H1 (cell line): Measurements from ENCODE around the gene SHCBP1L. TPM values are rescaled to one million over a fixed set of nuclear protein-coding genes. Genes with fewer than 3 reads are reported as not detected.

Experiments used
- CTCF ChIA-PET: fragments of 300-600 bp; sonication (Branson Sonifier 250); formaldehyde crosslinking; loops from one replicate; lab custom pipeline; 2021; ENCODE audit not compliant: partially characterized antibody; lab: Charles Lee
- POLR2A ChIA-PET: fragments of 300-600 bp; sonication (Branson Sonifier 250); formaldehyde crosslinking; loops from one replicate; lab custom pipeline; 2021; ENCODE audit warnings: inconsistent platforms; ENCODE audit not compliant: partially characterized antibody; lab: Charles Lee
- DNase-seq, 2 experiments: peaks; one replicate each; pipeline versions ENCODE4 v3.0.0 to v3.0.0-alpha.2; 2010 to 2022; ENCODE audit warnings: low spot score in 2 of 2, low read depth in 1 of 2, mixed read lengths in 1 of 2
- FAIRE-seq: peaks from 2 replicates; lab custom pipeline; 2011; peaks lifted over from hg19 to GRCh38; lab: Jason Lieb, UNC
- H2AFZ ChIP-seq: 2 replicates; pipeline ENCODE4 v1.8.1; 2012; ENCODE audit warnings: low read length, inconsistent platforms
- H2AK5ac ChIP-seq: 2 replicates; pipeline ENCODE4 v1.6.1; 2013; ENCODE audit warnings: low read depth, low read length
- H2BK120ac ChIP-seq: replicated peaks from 2 replicates; pipeline ENCODE3; 2013; ENCODE audit warnings: low read depth, low read length, inconsistent platforms
- H2BK12ac ChIP-seq: 2 replicates; pipeline ENCODE4 v1.6.1; 2013; ENCODE audit warnings: low read depth, low read length
- H2BK15ac ChIP-seq: 2 replicates; pipeline ENCODE4 v1.6.1; 2013; ENCODE audit warnings: low read length
- H2BK20ac ChIP-seq: 2 replicates; pipeline ENCODE4 v1.6.1; 2013; ENCODE audit warnings: low read length
- H2BK5ac ChIP-seq: 2 replicates; pipeline ENCODE4 v1.6.1; 2013; ENCODE audit warnings: low read depth, low read length
- H3K14ac ChIP-seq: 2 replicates; pipeline ENCODE4 v1.6.1; 2013; ENCODE audit warnings: inconsistent platforms; ENCODE audit not compliant: insufficient read length
- H3K18ac ChIP-seq: 2 replicates; pipeline ENCODE4 v1.6.1; 2013; ENCODE audit warnings: low read length; ENCODE audit errors: extremely low read depth
- H3K23ac ChIP-seq: 2 replicates; pipeline ENCODE4 v1.6.1; 2013; ENCODE audit warnings: inconsistent platforms; ENCODE audit not compliant: insufficient read length
- H3K23me2 ChIP-seq: 2 replicates; pipeline ENCODE4 v1.6.1; 2013; ENCODE audit warnings: low read depth, low read length
- H3K27ac ChIP-seq: 2 replicates; pipeline ENCODE4 v1.6.1; 2011; ENCODE audit warnings: low read depth, low read length, inconsistent platforms
- H3K27me3 ChIP-seq, 4 experiments: replicated peaks in 1 of 4; 1 replicate in 1 of 4; 2 replicates in 3 of 4; pipeline versions ENCODE4 v1.6.1 to v1.8.1; 2011 to 2013; ENCODE audit warnings: low read length in 3 of 4, mild to moderate bottlenecking in 3 of 4, inconsistent platforms in 2 of 4, mixed read lengths in 2 of 4, moderate library complexity in 1 of 4; ENCODE audit not compliant: control insufficient read depth in 3 of 4, insufficient read depth in 3 of 4; ENCODE audit errors: extremely low read depth in 1 of 4
- H3K36me3 ChIP-seq, 4 experiments: 2 replicates each; pipeline versions ENCODE4 v1.6.1 to v1.8.1; 2011 to 2013; ENCODE audit warnings: mild to moderate bottlenecking in 4 of 4, low read length in 3 of 4, moderate library complexity in 2 of 4, control low read depth in 1 of 4, inconsistent platforms in 1 of 4; ENCODE audit not compliant: insufficient read depth in 4 of 4, control insufficient read depth in 2 of 4
- H3K4ac ChIP-seq: replicated peaks from 2 replicates; pipeline ENCODE3; 2013; ENCODE audit warnings: low read length, low read depth, mixed read lengths, inconsistent platforms; ENCODE audit not compliant: insufficient read length
- H3K4me1 ChIP-seq, 4 experiments: replicated peaks in 1 of 4; 1 replicate in 1 of 4; 2 replicates in 3 of 4; pipeline versions ENCODE4 v1.6.1 to v1.8.1; 2011 to 2013; ENCODE audit warnings: low read length in 3 of 4, inconsistent platforms in 2 of 4, mixed read lengths in 1 of 4; ENCODE audit not compliant: insufficient read depth in 4 of 4, control insufficient read depth in 3 of 4
- H3K4me2 ChIP-seq, 2 experiments: 2 replicates each; pipeline versions ENCODE4 v1.6.1 to v1.8.1; 2011 to 2013; ENCODE audit warnings: low read depth in 2 of 2, low read length in 2 of 2, control low read depth in 1 of 2, inconsistent platforms in 1 of 2, mild to moderate bottlenecking in 1 of 2; ENCODE audit not compliant: insufficient read depth in 1 of 2
- H3K4me3 ChIP-seq, 4 experiments: fragments of 200-600, 300-600 bp in 1 of 4; sonication (generic), shearing (Covaris generic), sonication (Bioruptor Twin) in 1 of 4; 2 replicates each; pipeline versions ENCODE4 v1.5.1 to v1.8.1; 2011 to 2016; ENCODE audit warnings: low read length in 4 of 4, low read depth in 3 of 4, control low read depth in 2 of 4, inconsistent platforms in 2 of 4, mild to moderate bottlenecking in 2 of 4, mixed read lengths in 1 of 4, moderate library complexity in 1 of 4; ENCODE audit not compliant: insufficient read depth in 2 of 4; ENCODE audit errors: extremely low read depth in 1 of 4
- H3K56ac ChIP-seq: replicated peaks from 2 replicates; pipeline ENCODE3; 2013; ENCODE audit warnings: low read depth, mild to moderate bottlenecking, mixed read lengths, low read length, inconsistent platforms; ENCODE audit not compliant: insufficient read length
- H3K79me1 ChIP-seq: 2 replicates; pipeline ENCODE4 v1.6.1; 2013; ENCODE audit warnings: low read depth, low read length, control low read depth
- H3K79me2 ChIP-seq, 2 experiments: 2 replicates each; pipeline versions ENCODE4 v1.6.1 to v1.8.1; 2012 to 2013; ENCODE audit warnings: low read length in 2 of 2, mild to moderate bottlenecking in 2 of 2, inconsistent platforms in 1 of 2; ENCODE audit not compliant: insufficient read depth in 2 of 2, control insufficient read depth in 1 of 2
- H3K9ac ChIP-seq, 4 experiments: replicated peaks in 1 of 4; 1 replicate in 1 of 4; 2 replicates in 3 of 4; pipeline versions ENCODE4 v1.6.1 to v1.8.1; 2011 to 2013; ENCODE audit warnings: low read depth in 3 of 4, low read length in 3 of 4, control low read depth in 2 of 4, mild to moderate bottlenecking in 2 of 4, moderate library complexity in 2 of 4, inconsistent platforms in 1 of 4; ENCODE audit errors: extremely low read depth in 1 of 4
- H3K9me3 ChIP-seq, 2 experiments: 2 replicates each; pipeline versions ENCODE4 v1.6.1 to v1.8.1; 2012 to 2013; ENCODE audit warnings: mild to moderate bottlenecking in 2 of 2, moderate library complexity in 2 of 2, control low read depth in 1 of 2, inconsistent platforms in 1 of 2, low read depth in 1 of 2, low read length in 1 of 2, mixed read lengths in 1 of 2; ENCODE audit not compliant: insufficient read depth in 2 of 2
- H4K20me1 ChIP-seq, 2 experiments: replicated peaks in 1 of 2; 2 replicates each; pipeline versions ENCODE3 to v1.8.1; 2011 to 2013; ENCODE audit warnings: inconsistent platforms in 2 of 2, low read length in 2 of 2, mild to moderate bottlenecking in 1 of 2; ENCODE audit not compliant: insufficient read depth in 2 of 2, control insufficient read depth in 1 of 2
- H4K5ac ChIP-seq: 2 replicates; pipeline ENCODE4 v1.6.1; 2013; ENCODE audit warnings: low read length, low read depth, mixed read lengths, inconsistent platforms; ENCODE audit not compliant: insufficient read length
- H4K8ac ChIP-seq: 2 replicates; pipeline ENCODE4 v1.8.0; 2013; ENCODE audit warnings: mild to moderate bottlenecking, moderate library complexity, low read length, inconsistent platforms; ENCODE audit not compliant: insufficient read depth; ENCODE audit errors: extremely low read depth
- H4K91ac ChIP-seq: replicated peaks from 2 replicates; pipeline ENCODE3; 2013; ENCODE audit warnings: low read length, mixed read lengths, inconsistent platforms; ENCODE audit not compliant: insufficient read length
- ATF3 ChIP-seq: IDR thresholded peaks from 2 replicates; pipeline ENCODE4 v1.6.1; 2011; ENCODE audit warnings: low read depth, mild to moderate bottlenecking, low read length; ENCODE audit not compliant: insufficient read depth
- EP300 ChIP-seq, 2 experiments: IDR thresholded peaks; 1 replicate in 1 of 2; 2 replicates in 1 of 2; pipeline ENCODE4 v1.6.1; 2011 to 2012; ENCODE audit warnings: low read depth in 2 of 2, low read length in 2 of 2, mild to moderate bottlenecking in 2 of 2, borderline replicate concordance in 1 of 2, inconsistent platforms in 1 of 2, moderate library complexity in 1 of 2
- JUN ChIP-seq: IDR thresholded peaks from 2 replicates; pipeline ENCODE4 v1.6.1; 2011; ENCODE audit warnings: low read depth, mild to moderate bottlenecking, improper control_type of control experiment, low read length
- KDM5A ChIP-seq: fragments of 200-600 bp; IDR thresholded peaks from 2 replicates; pipeline ENCODE4 v1.7.1; 2012; ENCODE audit warnings: mild to moderate bottlenecking, low read length, inconsistent platforms, mixed read lengths
- NANOG ChIP-seq: IDR thresholded peaks from 2 replicates; pipeline ENCODE4 v1.6.1; 2011; ENCODE audit warnings: low read length, low read depth, mild to moderate bottlenecking, inconsistent platforms; ENCODE audit not compliant: insufficient read depth, poor library complexity, severe bottlenecking
- POU5F1 ChIP-seq: IDR thresholded peaks from 2 replicates; pipeline ENCODE4 v1.6.1; 2011; ENCODE audit warnings: low read depth, mild to moderate bottlenecking, low read length, moderate library complexity
- SP2 ChIP-seq: IDR thresholded peaks from 2 replicates; pipeline ENCODE4 v1.6.1; 2012; ENCODE audit warnings: mild to moderate bottlenecking, low read length, inconsistent platforms
- TAF1 ChIP-seq: IDR thresholded peaks from 2 replicates; pipeline ENCODE4 v1.6.1; 2011; ENCODE audit warnings: mild to moderate bottlenecking, low read depth, low read length
- TAF7 ChIP-seq: optimal IDR thresholded peaks from 2 replicates; pipeline ENCODE3; 2011; ENCODE audit warnings: low read depth, mild to moderate bottlenecking, inconsistent platforms, low read length, moderate library complexity, borderline replicate concordance
- USF2 ChIP-seq: IDR thresholded peaks from 2 replicates; pipeline ENCODE4 v1.6.1; 2011; ENCODE audit warnings: low read length, improper control_type of control experiment
- WGBS, 2 experiments: shearing (Covaris generic) in 1 of 2; methylation state at CpG; one replicate each; pipeline versions ENCODE4 v1.1.6 to v1.1.7; 2013 to 2015; ENCODE audit warnings: low lambda C conversion rate in 2 of 2, mixed read lengths in 2 of 2, inconsistent platforms in 1 of 2, low coverage in 1 of 2, missing lambda C conversion rate in 1 of 2; ENCODE audit not compliant: insufficient replicate concordance in 2 of 2, insufficient coverage in 1 of 2, insufficient read length in 1 of 2; ENCODE audit errors: extremely low coverage in 1 of 2, missing lambda C conversion rate in 1 of 2; 5-methylcytosine and 5-hydroxymethylcytosine counted together
- polyA plus RNA-seq, 7 experiments: library from polyadenylated mRNA; depleted of rRNA in 3 of 7; stranded (reverse) in 5 of 7; unstranded in 2 of 7; fragments of >200 nt in 5 of 7; fragments of 200-250 nt in 2 of 7; gene quantifications; 1 replicate in 5 of 7; 2 replicates in 1 of 7; 4 replicates in 1 of 7; pipeline versions ENCODE4 v1.2.1 to v1.2.3, GENCODE V29; 2011 to 2013; ENCODE audit warnings: missing spikeins in 2 of 7, mixed read lengths in 2 of 7
- total RNA-seq: library from RNA; stranded (reverse); fragmentation: NEBNext Ultra II Directional; extraction: Animal tissue kit (Norgen Biotek cat#: 25700); gene quantifications from 2 replicates; pipeline ENCODE4 v1.2.1, GENCODE V29; 2021

The SHCBP1L gene
- total and polyA plus RNA-seq, 2 of the 8 experiments (the other 6 are each of a cell fraction or from before 2014, with no cell fraction given): not detected

GRCh38 chr1:182984138-182984537 lies 31.2 kb upstream of the SHCBP1L start:
- no peaks in the 10 kb centered on the region for H3K4me1 ChIP-seq

More at GRCh38 chr1:182984138-182984537, 31.2 kb upstream of the SHCBP1L start:
- 96% methylated on average over 7 of the region's 7 CpGs; no CpG with 5 or more reads in 1 of the 2 experiments for WGBS, 2 experiments
- no peak overlapping the region for H4K8ac ChIP-seq
- H4K91ac ChIP-seq: no peak overlapping the region
- H3K9me3 ChIP-seq: no peaks in the 10 kb centered on the region; a peak in 1 of 4 replicates
- no peak overlapping the region for H3K4me2 ChIP-seq
- H4K20me1 ChIP-seq: no peaks in the 10 kb centered on the region
- H2BK5ac ChIP-seq: no peak overlapping the region
- no peak overlapping the region for H2BK20ac ChIP-seq
- no peak overlapping the region for H4K5ac ChIP-seq
- no peaks in the 10 kb centered on the region for H3K79me1 ChIP-seq
- H2BK15ac ChIP-seq: no peak overlapping the region
- no peak overlapping the region for H3K14ac ChIP-seq
- ChIA-PET CTCF (interaction anchor here (0.7 kb wide), 1 partner anchor 25 kb away, joined by 4 read pairs; no protein-coding TSS in a partner anchor), POLR2A (interaction anchor here (0.7 kb wide), 1 partner anchor 14 kb away, joined by 3 read pairs; no protein-coding TSS in a partner anchor)
- H3K18ac ChIP-seq: no peak overlapping the region
- H3K56ac ChIP-seq: no peak overlapping the region
- no peaks in the 10 kb centered on the region for H3K23me2 ChIP-seq
- H3K9ac ChIP-seq: no peak overlapping the region
- no peak for DNase-seq
- no peaks in the 10 kb centered on the region for H3K79me2 ChIP-seq
- no peaks in the 10 kb centered on the region for H3K36me3 ChIP-seq
- TF ChIP-seq POU5F1 (no peak), EP300 (IDR thresholded peaks at IDR 0.05; ENCODE audit: borderline replicate concordance in 1 of 2, low read depth in 2 of 2, low read length in 2 of 2) (no peak), JUN (no peak), ATF3 (no peak), KDM5A (no peak), SP2 (no peak), TAF1 (no peak), TAF7 (no peak), USF2 (no peak), NANOG (no peak)
- no peak overlapping the region for H2BK120ac ChIP-seq
- FAIRE-seq: no peak
- no peak overlapping the region for H2BK12ac ChIP-seq
- no peak overlapping the region for H3K23ac ChIP-seq
- H3K4me3 ChIP-seq: no peak overlapping the region
- H3K27me3 ChIP-seq: no peaks in the 10 kb centered on the region
- no peak overlapping the region for H3K27ac ChIP-seq
- no peak overlapping the region for H2AFZ ChIP-seq
- H2AK5ac ChIP-seq: no peak overlapping the region
- no peak overlapping the region for H3K4ac ChIP-seq
